ENCODE results near the gene MARCKS. TPM values are rescaled to one million over a fixed set of nuclear protein-coding genes. Genes with fewer than 3 reads are reported as not detected.

MARCKS gene
- total RNA-seq, 3 donors from 2014 or later (not counting 1 experiment from before 2014, with no cell fraction given) = 2.1 to 9.2 (median 8.6) TPM

DNA sequence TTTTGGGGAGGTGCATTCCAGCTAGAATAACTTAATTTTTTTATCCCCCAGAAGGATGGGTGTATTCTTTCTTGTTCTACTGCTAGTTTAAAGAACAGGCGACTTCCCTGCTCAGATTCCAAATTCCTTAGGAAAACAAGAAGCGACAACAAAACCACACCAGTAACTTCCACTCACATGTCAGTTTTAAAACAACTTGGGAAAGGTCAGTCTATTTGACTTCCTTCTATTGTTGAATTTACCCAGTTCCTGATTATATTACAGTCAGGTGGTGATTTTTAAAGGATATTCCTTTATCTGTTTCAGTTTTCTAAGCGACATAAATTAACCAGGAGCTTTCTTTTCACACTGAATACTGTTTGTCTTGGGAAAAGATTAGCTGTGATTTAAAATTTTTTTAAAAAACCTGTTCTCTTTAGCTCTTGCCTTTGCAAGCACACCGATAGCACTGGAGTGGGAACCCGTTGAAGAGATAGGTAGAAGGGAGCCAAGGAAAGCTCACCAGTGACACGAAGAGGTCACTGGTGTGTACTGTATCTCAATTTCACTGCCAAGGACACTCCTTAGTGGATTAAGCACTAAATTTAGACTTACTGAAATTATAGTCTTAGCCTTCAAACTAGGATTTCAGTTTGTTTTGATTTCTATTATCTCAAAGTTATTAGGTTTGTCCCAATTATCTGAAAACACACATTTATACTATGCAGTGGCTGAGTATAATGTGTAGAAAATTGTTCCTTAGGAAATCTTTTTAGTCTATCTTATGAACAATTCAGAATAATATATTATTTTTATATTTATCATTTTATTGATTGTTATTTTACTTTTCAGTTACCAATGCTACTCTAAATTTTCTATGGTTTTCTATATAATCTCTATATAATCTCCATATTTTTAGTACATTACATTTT lies 22.3 kb downstream of the MARCKS start:
- no peak overlapping the region for H3K27ac ChIP-seq (ENCODE audit: low read length)
- Mint-ChIP-seq H3K4me3 (no peak overlapping the region), H3K27ac (no peak overlapping the region), H3K36me3 (no peaks in the 10 kb centered on the region), H3K27me3 (ENCODE audit: low read depth in 2 of 2) (peaks cover 11 to 20% of the 10 kb centered on the region in 2 donors), H3K4me1 (no peaks in the 10 kb centered on the region), H3K9me3 (no peaks in the 10 kb centered on the region)
- no peaks in the 10 kb centered on the region for H3K9me3 ChIP-seq (ENCODE audit: control insufficient read depth, insufficient read depth, low read length)
- ATAC-seq = peak in 2 of 3 donors; percentile 58 to 66
- WGBS (ENCODE audit: insufficient coverage) = 34% methylated on average over 5 of the region's 6 CpGs
- DNase-seq = peak in 1 of 2 donors; percentile 55
- no peak overlapping the region for H3K4me3 ChIP-seq (ENCODE audit: low read length)
- no peaks in the 10 kb centered on the region for H3K4me1 ChIP-seq (ENCODE audit: control insufficient read depth, insufficient read depth, low read length)
- TF ChIP-seq, protein P1, sequence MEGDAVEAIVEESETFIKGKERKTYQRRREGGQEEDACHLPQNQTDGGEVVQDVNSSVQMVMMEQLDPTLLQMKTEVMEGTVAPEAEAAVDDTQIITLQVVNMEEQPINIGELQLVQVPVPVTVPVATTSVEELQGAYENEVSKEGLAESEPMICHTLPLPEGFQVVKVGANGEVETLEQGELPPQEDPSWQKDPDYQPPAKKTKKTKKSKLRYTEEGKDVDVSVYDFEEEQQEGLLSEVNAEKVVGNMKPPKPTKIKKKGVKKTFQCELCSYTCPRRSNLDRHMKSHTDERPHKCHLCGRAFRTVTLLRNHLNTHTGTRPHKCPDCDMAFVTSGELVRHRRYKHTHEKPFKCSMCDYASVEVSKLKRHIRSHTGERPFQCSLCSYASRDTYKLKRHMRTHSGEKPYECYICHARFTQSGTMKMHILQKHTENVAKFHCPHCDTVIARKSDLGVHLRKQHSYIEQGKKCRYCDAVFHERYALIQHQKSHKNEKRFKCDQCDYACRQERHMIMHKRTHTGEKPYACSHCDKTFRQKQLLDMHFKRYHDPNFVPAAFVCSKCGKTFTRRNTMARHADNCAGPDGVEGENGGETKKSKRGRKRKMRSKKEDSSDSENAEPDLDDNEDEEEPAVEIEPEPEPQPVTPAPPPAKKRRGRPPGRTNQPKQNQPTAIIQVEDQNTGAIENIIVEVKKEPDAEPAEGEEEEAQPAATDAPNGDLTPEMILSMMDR (IDR thresholded peaks at IDR 0.05) = no peak
- H3K36me3 ChIP-seq (ENCODE audit: control insufficient read depth, insufficient read depth, low read length) = no peaks in the 10 kb centered on the region
- peaks cover 3% of the 10 kb centered on the region for H3K27me3 ChIP-seq (ENCODE audit: control insufficient read depth, insufficient read depth, low read length)
- intact Hi-C loops (cut with micrococcal nuclease) = no loop called here

DNA sequence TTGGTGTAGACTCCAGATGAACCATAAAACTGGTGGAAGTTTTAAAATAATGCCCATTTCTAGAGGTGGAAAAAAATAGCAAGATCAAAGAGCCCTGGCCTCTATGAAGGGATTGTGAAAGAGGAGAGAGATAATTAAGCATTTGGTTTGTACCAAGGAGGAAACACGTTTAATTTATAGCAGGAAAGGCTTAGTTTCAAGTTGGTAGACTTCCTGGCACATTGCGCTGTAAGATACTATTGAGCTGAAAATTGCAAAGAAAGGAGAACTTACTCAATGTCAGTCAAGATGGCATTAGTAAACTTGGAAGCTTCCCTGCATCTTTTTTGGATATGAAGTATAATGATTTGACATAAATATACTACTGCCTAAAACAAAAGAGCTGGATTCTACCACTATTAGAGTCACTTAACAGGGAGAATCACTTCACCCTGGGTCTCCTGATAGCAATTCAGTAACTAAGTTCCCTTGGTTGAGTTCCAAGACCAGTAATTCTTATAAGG lies 24.4 kb downstream of the MARCKS start:
- Histone ChIP-seq H3K36me3 (ENCODE audit: control insufficient read depth, insufficient read depth, low read length) (no peaks in the 10 kb centered on the region), H3K9me3 (ENCODE audit: control insufficient read depth, insufficient read depth, low read length) (no peaks in the 10 kb centered on the region), H3K4me1 (ENCODE audit: control insufficient read depth, insufficient read depth, low read length) (no peaks in the 10 kb centered on the region), H3K27ac (ENCODE audit: low read length) (no peak overlapping the region), H3K4me3 (ENCODE audit: low read length) (no peak overlapping the region), H3K27me3 (ENCODE audit: control insufficient read depth, insufficient read depth, low read length) (peaks cover 3% of the 10 kb centered on the region)
- Mint-ChIP-seq H3K27ac (no peak overlapping the region), H3K4me3 (no peak overlapping the region), H3K27me3 (ENCODE audit: low read depth in 2 of 2) (peaks cover 11 to 20% of the 10 kb centered on the region in 2 donors), H3K4me1 (no peaks in the 10 kb centered on the region), H3K36me3 (no peaks in the 10 kb centered on the region), H3K9me3 (no peaks in the 10 kb centered on the region)
- DNase-seq = no peak
- TF ChIP-seq, protein P1 (IDR thresholded peaks at IDR 0.05) = no peak
- ATAC-seq = no peak
- intact Hi-C loops (cut with micrococcal nuclease) = no loop called here
- WGBS (ENCODE audit: insufficient coverage) = 40% methylated on average over 2 of the region's 2 CpGs

- Mint-ChIP-seq H3K9me3 (no peaks in the 10 kb centered on the region), H3K36me3 (no peaks in the 10 kb centered on the region), H3K27ac (no peak overlapping the region), H3K4me1 (no peaks in the 10 kb centered on the region), H3K4me3 (no peak overlapping the region), H3K27me3 (ENCODE audit: low read depth in 2 of 2) (peaks cover 11 to 20% of the 10 kb centered on the region in 2 donors)
- DNase-seq = no peak
- ATAC-seq = no peak
- Histone ChIP-seq H3K4me3 (ENCODE audit: low read length) (no peak overlapping the region), H3K9me3 (ENCODE audit: control insufficient read depth, insufficient read depth, low read length) (no peaks in the 10 kb centered on the region), H3K4me1 (ENCODE audit: control insufficient read depth, insufficient read depth, low read length) (no peaks in the 10 kb centered on the region), H3K27me3 (ENCODE audit: control insufficient read depth, insufficient read depth, low read length) (peaks cover 3% of the 10 kb centered on the region), H3K36me3 (ENCODE audit: control insufficient read depth, insufficient read depth, low read length) (no peaks in the 10 kb centered on the region), H3K27ac (ENCODE audit: low read length) (no peak overlapping the region)
- intact Hi-C loops (cut with micrococcal nuclease) = no loop called here
- TF ChIP-seq, protein P1 (IDR thresholded peaks at IDR 0.05) = no peak
- 81% methylated on average over 2 of the region's 2 CpGs for WGBS (ENCODE audit: insufficient coverage)
These were observed 25.3 kb downstream of the MARCKS start for GRCh38 chr6:113882336-113883022.
